HCT116 (cell line): ENCODE results near the gene RARS2. TPM values are rescaled to one million over a fixed set of nuclear protein-coding genes. Genes with fewer than 3 reads are reported as not detected.

Experiments
- ATAC-seq: fragments of 200-7000 bp; cut with Tn5 transposase; 2 replicates; pipeline ENCODE4 v1.9.1; 2020; ENCODE audit warnings: mild to moderate bottlenecking, moderate library complexity
- BruUV-seq: library from RNA; stranded (reverse); fragments of 400-500 nt; replicated peaks from 2 replicates; lab custom pipeline; 2021; lab: Mats Ljungman, UMichigan
- CTCF ChIA-PET: fragments of 300-600 bp; sonication (Branson Sonifier 250); formaldehyde crosslinking; loops from one replicate; lab custom pipeline; 2021; ENCODE audit warnings: antibody characterized with exemption; lab: Charles Lee
- POLR2A ChIA-PET: fragments of 300-600, 350-600 bp; sonication (Branson Sonifier 250); formaldehyde crosslinking; loops from one replicate; lab custom pipeline; 2021; ENCODE audit warnings: antibody characterized with exemption; lab: Charles Lee
- RAD21 ChIA-PET, 2 experiments: fragments of 300-600 bp; sonication (Branson Sonifier 250); formaldehyde crosslinking; loops; one replicate each; lab custom pipeline; 2023; ENCODE audit warnings: low total read pairs in 2 of 2; ENCODE audit not compliant: uncharacterized antibody in 2 of 2, unreplicated experiment in 2 of 2, low non-redundant PET in 1 of 2; lab: Charles Lee
- DNase-seq: peaks from one replicate; pipeline ENCODE4 v3.0.0-alpha.2; 2010; ENCODE audit warnings: low read depth, low spot score
- H2AFZ ChIP-seq: fragments of 200-600 bp; shearing (Covaris generic), sonication (generic); 2 replicates; pipeline ENCODE4 v1.6.1; 2017; ENCODE audit warnings: low read depth, mixed run types, mixed read lengths, antibody characterized with exemption, low read length; ENCODE audit not compliant: poor library complexity, severe bottlenecking
- H3K27ac ChIP-seq: 2 replicates; pipeline ENCODE4 v1.5.1; 2012; ENCODE audit warnings: low read depth, low read length
- H3K27me3 ChIP-seq: fragments of 200-600 bp; sonication (generic); 2 replicates; pipeline ENCODE4 v1.6.1; 2016; ENCODE audit warnings: mixed run types, low read length, mixed read lengths; ENCODE audit not compliant: insufficient read depth
- H3K36me3 ChIP-seq, 2 experiments: fragments of 200-500 bp in 1 of 2; fragments of 200-600 bp in 1 of 2; sonication (Bioruptor generic) in 1 of 2; sonication (generic) in 1 of 2; 2 replicates each; pipeline versions ENCODE4 v1.5.1 to v1.6.1; 2014 to 2016; ENCODE audit warnings: low read length in 2 of 2, inconsistent platforms in 1 of 2, mixed read lengths in 1 of 2, mixed run types in 1 of 2; ENCODE audit not compliant: insufficient read depth in 2 of 2, control insufficient read depth in 1 of 2
- H3K4me1 ChIP-seq, 2 experiments: fragments of 200-600 bp in 1 of 2; sonication (generic) in 1 of 2; 2 replicates each; pipeline versions ENCODE4 v1.5.1 to v1.6.1; 2012 to 2017; ENCODE audit warnings: low read length in 2 of 2, inconsistent platforms in 1 of 2, mild to moderate bottlenecking in 1 of 2, mixed read lengths in 1 of 2, mixed run types in 1 of 2, moderate library complexity in 1 of 2; ENCODE audit not compliant: insufficient read depth in 2 of 2, control insufficient read depth in 1 of 2
- H3K4me2 ChIP-seq: fragments of 200-600 bp; sonication (generic); 2 replicates; pipeline ENCODE4 v1.6.1; 2017; ENCODE audit warnings: mixed run types, low read length, mixed read lengths
- H3K4me3 ChIP-seq, 2 experiments: fragments of 200-600 bp in 1 of 2; sonication (generic) in 1 of 2; replicated peaks in 1 of 2; 2 replicates each; pipeline ENCODE4 v1.5.1; 2011 to 2016; ENCODE audit warnings: low read length in 2 of 2, control low read depth in 1 of 2, low read depth in 1 of 2, mild to moderate bottlenecking in 1 of 2, mixed read lengths in 1 of 2, mixed run types in 1 of 2
- H3K79me2 ChIP-seq: fragments of 200-600 bp; sonication (generic); 2 replicates; pipeline ENCODE4 v1.6.1; 2017; ENCODE audit warnings: mild to moderate bottlenecking, mixed run types, low read length, moderate library complexity, mixed read lengths; ENCODE audit not compliant: insufficient read depth
- H3K9ac ChIP-seq: fragments of 200-600 bp; sonication (generic); 2 replicates; pipeline ENCODE4 v1.6.1; 2016; ENCODE audit warnings: low read length, mixed read lengths
- H3K9me2 ChIP-seq: fragments of 200-600 bp; sonication (generic), shearing (Covaris generic); 2 replicates; pipeline ENCODE4 v1.6.1; 2017; ENCODE audit warnings: mixed run types, mild to moderate bottlenecking, moderate library complexity; ENCODE audit not compliant: insufficient read depth
- H3K9me3 ChIP-seq, 2 experiments: fragments of 200-500 bp in 1 of 2; fragments of 200-600 bp in 1 of 2; sonication (Bioruptor generic) in 1 of 2; sonication (generic) in 1 of 2; 2 replicates each; pipeline ENCODE4 v1.6.1; 2014 to 2017; ENCODE audit warnings: low read length in 2 of 2, mixed read lengths in 2 of 2, inconsistent platforms in 1 of 2, low read depth in 1 of 2, mild to moderate bottlenecking in 1 of 2, mixed run types in 1 of 2, moderate library complexity in 1 of 2; ENCODE audit not compliant: control insufficient read depth in 1 of 2, insufficient read depth in 1 of 2
- H4K20me1 ChIP-seq: fragments of 200-600 bp; sonication (generic), shearing (Covaris generic); 2 replicates; pipeline ENCODE4 v1.6.1; 2017; ENCODE audit warnings: mixed run types, mild to moderate bottlenecking, moderate library complexity; ENCODE audit not compliant: insufficient read depth
- REST ChIP-seq: IDR thresholded peaks from 2 replicates; pipeline ENCODE4 v1.6.1; 2012; ENCODE audit warnings: low read depth
- SP1 ChIP-seq: IDR thresholded peaks from 2 replicates; pipeline ENCODE4 v1.6.1; 2012; ENCODE audit warnings: low read depth
- SRF ChIP-seq: IDR thresholded peaks from 2 replicates; pipeline ENCODE4 v1.6.1; 2012; ENCODE audit warnings: low read depth
- intact Hi-C: fragments of 100-400 bp; cut with micrococcal nuclease; formaldehyde crosslinking; loops from 2 replicates; pipeline ENCODE4 v1.10.0; 2022
- total RNA-seq: library from RNA; stranded (reverse); gene quantifications from one replicate; pipeline ENCODE4 v1.2.1, GENCODE V29; 2021; ENCODE audit not compliant: unreplicated experiment

RARS2 gene
- total RNA-seq, 1 experiment from 2014 or later, result 34.8 TPM

GRCh38 chr6:87589693-87590416, at the start of gene RARS2, which contains the start of gene ORC3 (continued):
- TF ChIP-seq SP1, result peak; percentile 93

- BruUV-seq, result no TSS peak
- peaks cover 0 to 5% of the 10 kb centered on the region in 2 experiments; a peak in 2 of 4 replicates for H3K36me3 ChIP-seq
- H3K79me2 ChIP-seq, result no peaks in the 10 kb centered on the region
- POLR2A ChIA-PET, result no interaction called here
- H3K27ac ChIP-seq, result no peak overlapping the region
- H3K27me3 ChIP-seq, result no peaks in the 10 kb centered on the region
- H3K9ac ChIP-seq, result no peak overlapping the region
- no peak overlapping the region for H2AFZ ChIP-seq
- intact Hi-C loops, result no loop called here
- RAD21 ChIA-PET, result no interaction called here
- no peak overlapping the region for H3K4me3 ChIP-seq
- DNase-seq (no peak), ATAC-seq (no peak)
- H3K9me3 ChIP-seq, result no peaks in the 10 kb centered on the region
- TF ChIP-seq SRF (no peak), REST (no peak)
- no peaks in the 10 kb centered on the region for H4K20me1 ChIP-seq
- H3K4me1 ChIP-seq, result no peaks in the 10 kb centered on the region
- CTCF ChIA-PET, result no interaction called here
- H3K9me2 ChIP-seq, result no peaks in the 10 kb centered on the region
- no peak overlapping the region for H3K4me2 ChIP-seq
These were observed 49.6 kb upstream of the RARS2 start for GRCh38 chr6:87639373-87639772.
